ENCODE measurements around the gene PRRT1.
"Not testable (repeated sequence)": the region's sequence is repeated elsewhere in the genome, so short reads cannot be mapped to it uniquely, and the experiment has no call there.

The PRRT1 gene

DNA sequence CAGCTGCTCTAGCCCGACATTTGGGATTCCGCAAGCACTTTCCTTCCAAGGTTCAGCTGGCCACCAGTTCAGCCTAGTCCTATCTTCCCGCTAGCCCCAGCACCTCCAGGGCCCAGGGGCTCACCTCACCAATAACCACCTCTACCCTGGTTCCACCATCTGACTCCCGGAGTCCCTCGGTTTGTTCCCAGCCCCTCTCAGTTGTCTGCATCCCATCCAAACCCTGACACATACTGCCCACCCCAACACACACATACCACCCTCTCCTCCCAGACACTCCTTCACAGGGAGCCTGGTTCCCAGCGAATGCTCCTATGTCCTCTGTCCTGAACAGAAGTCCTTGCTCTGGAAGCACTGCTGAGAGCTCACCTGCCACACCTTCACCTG, 43.0 kb downstream of the PRRT1 start:
- H3K4me3 ChIP-seq (ENCODE audit: low read depth, low read length): no peak overlapping the region
- TF ChIP-seq, protein P1, sequence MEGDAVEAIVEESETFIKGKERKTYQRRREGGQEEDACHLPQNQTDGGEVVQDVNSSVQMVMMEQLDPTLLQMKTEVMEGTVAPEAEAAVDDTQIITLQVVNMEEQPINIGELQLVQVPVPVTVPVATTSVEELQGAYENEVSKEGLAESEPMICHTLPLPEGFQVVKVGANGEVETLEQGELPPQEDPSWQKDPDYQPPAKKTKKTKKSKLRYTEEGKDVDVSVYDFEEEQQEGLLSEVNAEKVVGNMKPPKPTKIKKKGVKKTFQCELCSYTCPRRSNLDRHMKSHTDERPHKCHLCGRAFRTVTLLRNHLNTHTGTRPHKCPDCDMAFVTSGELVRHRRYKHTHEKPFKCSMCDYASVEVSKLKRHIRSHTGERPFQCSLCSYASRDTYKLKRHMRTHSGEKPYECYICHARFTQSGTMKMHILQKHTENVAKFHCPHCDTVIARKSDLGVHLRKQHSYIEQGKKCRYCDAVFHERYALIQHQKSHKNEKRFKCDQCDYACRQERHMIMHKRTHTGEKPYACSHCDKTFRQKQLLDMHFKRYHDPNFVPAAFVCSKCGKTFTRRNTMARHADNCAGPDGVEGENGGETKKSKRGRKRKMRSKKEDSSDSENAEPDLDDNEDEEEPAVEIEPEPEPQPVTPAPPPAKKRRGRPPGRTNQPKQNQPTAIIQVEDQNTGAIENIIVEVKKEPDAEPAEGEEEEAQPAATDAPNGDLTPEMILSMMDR (conservative IDR thresholded peaks at IDR 0.05; ENCODE audit: low read depth, low read length): no peak
- no peak for DNase-seq (ENCODE audit: low read depth)

DNA sequence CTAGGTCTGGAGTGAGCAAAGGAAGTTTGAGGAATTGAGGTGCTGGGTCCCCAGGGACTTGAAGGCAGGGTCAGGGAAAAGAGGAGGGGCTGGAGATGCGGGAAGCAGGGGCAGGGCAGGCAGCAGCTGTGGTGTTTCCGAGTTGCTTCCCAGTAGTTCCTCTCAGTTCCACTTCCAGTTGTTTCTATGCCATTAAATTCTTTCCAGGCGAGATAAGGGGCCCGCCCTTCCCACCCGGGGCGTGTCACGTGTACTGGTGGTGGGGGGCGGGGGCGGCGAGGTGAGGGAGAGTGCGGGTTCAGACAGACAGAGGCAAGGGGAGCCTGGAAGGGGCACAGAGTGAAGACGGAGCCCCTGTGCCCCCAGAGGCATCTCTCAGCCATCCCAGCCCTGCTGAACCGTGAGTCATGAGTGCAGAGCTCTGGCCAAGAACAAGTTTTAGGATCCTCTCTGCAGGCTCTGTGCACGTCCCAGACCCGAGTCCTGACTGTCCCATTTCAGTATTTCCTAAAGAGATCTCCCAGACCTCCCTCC, 43.6 kb downstream of the PRRT1 start:
- TF ChIP-seq, protein P1 (conservative IDR thresholded peaks at IDR 0.05; ENCODE audit: low read depth, low read length): no peak
- DNase-seq (ENCODE audit: low read depth): peak; percentile 22
- H3K4me3 ChIP-seq (ENCODE audit: low read depth, low read length): no peak overlapping the region

DNA sequence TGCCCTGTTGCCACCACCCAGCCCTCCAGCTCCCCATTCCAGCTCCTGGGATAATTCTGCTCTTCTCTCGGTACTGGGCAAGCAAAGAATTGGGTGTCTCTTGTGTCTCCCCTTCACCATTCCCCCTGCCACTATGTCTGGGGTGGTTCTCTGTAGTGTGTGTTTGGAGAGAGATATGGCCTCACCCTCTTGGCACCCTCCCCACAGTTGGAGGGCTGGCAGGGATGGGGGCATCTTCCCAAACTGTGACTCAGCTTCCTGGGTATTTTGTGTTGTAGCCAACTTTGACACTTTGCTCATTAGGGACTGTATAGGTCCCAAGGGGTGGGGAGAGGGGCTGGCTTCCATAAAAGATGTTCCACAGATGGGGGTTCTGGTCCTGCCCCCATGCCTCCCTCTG, 44.3 kb downstream of the PRRT1 start:
- TF ChIP-seq, protein P1 (conservative IDR thresholded peaks at IDR 0.05; ENCODE audit: low read depth, low read length): no peak
- H3K4me3 ChIP-seq (ENCODE audit: low read depth, low read length): no peak overlapping the region
- no peak for DNase-seq (ENCODE audit: low read depth)

DNA sequence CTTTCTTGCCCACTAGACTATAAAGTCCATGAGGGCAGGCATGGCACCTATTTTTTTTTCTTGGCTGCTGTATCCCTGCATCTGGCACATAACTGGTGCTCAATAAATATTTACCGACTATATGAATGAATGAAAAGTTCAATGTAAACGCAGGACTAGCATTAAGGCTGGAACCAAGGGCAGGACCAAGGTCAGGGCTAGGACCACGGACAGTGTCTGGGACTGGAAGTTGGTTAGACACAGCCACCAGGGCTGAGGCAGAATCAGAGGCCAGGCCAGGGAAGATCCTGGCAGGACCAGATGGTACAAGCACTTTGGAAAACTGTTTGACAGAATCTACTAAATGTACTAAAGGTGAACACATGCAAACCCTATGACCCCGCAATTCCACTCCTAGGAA, 46.3 kb downstream of the PRRT1 start:
- TF ChIP-seq, protein P1 (conservative IDR thresholded peaks at IDR 0.05; ENCODE audit: low read depth, low read length): peak; percentile 11
- H3K4me3 ChIP-seq (ENCODE audit: low read depth, low read length): no peak overlapping the region
- DNase-seq (ENCODE audit: low read depth): peak; percentile 43

DNA sequence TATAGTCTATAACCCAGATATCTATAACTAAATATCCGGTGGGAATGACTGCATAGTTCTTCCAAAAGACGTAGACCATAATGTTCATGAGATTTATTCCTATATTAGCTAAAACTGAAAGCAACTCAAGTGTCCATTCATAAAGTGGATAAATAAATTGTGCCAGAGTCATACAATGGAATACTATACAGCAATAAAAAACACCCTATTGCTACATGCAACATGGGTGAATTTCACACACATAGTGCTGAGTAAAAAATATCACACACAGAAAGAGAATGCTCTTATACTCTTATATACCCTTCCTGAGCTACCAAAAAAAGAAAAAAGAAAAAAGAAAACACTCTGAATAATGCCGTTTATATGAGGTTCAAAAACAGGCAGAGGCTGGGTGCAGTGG, 49.5 kb downstream of the PRRT1 start:
- no peak for DNase-seq (ENCODE audit: low read depth)

DNA sequence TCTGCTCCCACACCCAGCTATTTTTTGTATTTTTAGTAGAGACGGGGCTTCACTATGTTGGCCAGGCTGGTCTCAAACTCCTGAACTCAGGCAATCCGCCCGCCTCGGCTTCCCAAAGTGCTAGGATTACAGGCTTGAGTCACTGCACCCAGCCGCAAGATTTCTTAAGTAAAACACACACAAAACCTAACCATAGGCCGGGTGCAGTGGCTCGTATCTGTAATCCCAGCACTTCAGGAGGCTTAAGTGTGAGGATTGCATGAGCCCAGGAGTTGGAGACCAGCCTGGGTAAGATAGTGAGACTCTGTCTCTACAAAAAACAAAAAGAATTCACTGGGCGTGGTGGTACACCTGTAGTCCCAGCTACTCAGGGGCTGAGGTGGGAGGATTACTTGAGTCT, 51.5 kb downstream of the PRRT1 start:
- not testable (repeated sequence) for DNase-seq (ENCODE audit: low read depth); H3K4me3 ChIP-seq (ENCODE audit: low read depth, low read length)

More for the DNA sequence above, 49.5 kb downstream of the PRRT1 start:
- TF ChIP-seq, protein P1 (conservative IDR thresholded peaks at IDR 0.05; ENCODE audit: low read depth, low read length): no peak
- no peak overlapping the region for H3K4me3 ChIP-seq (ENCODE audit: low read depth, low read length)

Measured in choroid plexus epithelial cell (primary cell).